ENCODE measurements around the gene CRYGD.
"Not testable (repeated sequence)": the region's sequence is repeated elsewhere in the genome, so short reads cannot be mapped to it uniquely, and the experiment has no call there.

CRYGD gene

GRCh38 chr2:208124013-208124715 is at the start of gene CRYGD:
TSS of gene CRYGD (minus strand) at chr2:208124524. CDS start at chr2:208124473, 51 bp downstream.
- DNase-seq (ENCODE audit: low spot score) = not testable (repeated sequence)

- no peak for DNase-seq (ENCODE audit: low spot score)
Measured at GRCh38 chr2:208172125-208172524, 47.8 kb upstream of the CRYGD start.

GRCh38 chr2:208164951-208165755 is 40.8 kb upstream of the CRYGD start:
- DNase-seq (ENCODE audit: low spot score) = no peak

GRCh38 chr2:208163489-208163888 is 39.2 kb upstream of the CRYGD start, which contains the start of gene CRYGA:
TSS of gene CRYGA (minus strand) at chr2:208163589. CDS start at chr2:208163556, 33 bp downstream.
- DNase-seq (ENCODE audit: low spot score) = no peak

- no peak for DNase-seq (ENCODE audit: low spot score)
Measured at GRCh38 chr2:208156439-208156838, 32.1 kb upstream of the CRYGD start.

GRCh38 chr2:208153156-208153555 is 28.8 kb upstream of the CRYGD start:
- DNase-seq (ENCODE audit: low spot score) = no peak

GRCh38 chr2:208150956-208151355 is 26.6 kb upstream of the CRYGD start:
- DNase-seq (ENCODE audit: low spot score) = no peak

- no peak for DNase-seq (ENCODE audit: low spot score)
Measured at GRCh38 chr2:208150094-208150493, 25.8 kb upstream of the CRYGD start.

- DNase-seq (ENCODE audit: low spot score) = no peak
Measured at GRCh38 chr2:208148803-208149202, 24.5 kb upstream of the CRYGD start.

- DNase-seq (ENCODE audit: low spot score) = no peak
Measured at GRCh38 chr2:208147759-208148158, 23.4 kb upstream of the CRYGD start.

GRCh38 chr2:208147008-208147407 is 22.7 kb upstream of the CRYGD start:
- DNase-seq (ENCODE audit: low spot score) = no peak

GRCh38 chr2:208146006-208146405 is 21.7 kb upstream of the CRYGD start, which contains the start of gene CRYGB:
TSS of gene CRYGB (minus strand) at chr2:208146158. CDS start at chr2:208146120, 38 bp downstream.
- no peak for DNase-seq (ENCODE audit: low spot score)

GRCh38 chr2:208142925-208143799 is 18.8 kb upstream of the CRYGD start:
- DNase-seq (ENCODE audit: low spot score) = no peak

- no peak for DNase-seq (ENCODE audit: low spot score)
Measured at GRCh38 chr2:208142240-208142924, 18.1 kb upstream of the CRYGD start.

GRCh38 chr2:208139447-208139846 is 15.1 kb upstream of the CRYGD start:
- DNase-seq (ENCODE audit: low spot score) = no peak

- DNase-seq (ENCODE audit: low spot score) = not testable (repeated sequence)
Measured at GRCh38 chr2:208138334-208138733, 14.0 kb upstream of the CRYGD start.

- DNase-seq (ENCODE audit: low spot score) = no peak
Measured at GRCh38 chr2:208136716-208137094, 12.4 kb upstream of the CRYGD start.

GRCh38 chr2:208135794-208136715 is 11.7 kb upstream of the CRYGD start:
- no peak for DNase-seq (ENCODE audit: low spot score)

- no peak for DNase-seq (ENCODE audit: low spot score)
Measured at GRCh38 chr2:208134928-208135586, 10.7 kb upstream of the CRYGD start.

- no peak for DNase-seq (ENCODE audit: low spot score)
Measured at GRCh38 chr2:208130712-208131110, 6.4 kb upstream of the CRYGD start.

All from HuH-7.5 (cell line).